H9 (cell line): ENCODE measurements around the gene TXNDC17. TPM values are rescaled to one million over a fixed set of nuclear protein-coding genes. Genes with fewer than 3 reads are reported as not detected.

Experiments
- DNase-seq: peaks from one replicate; pipeline ENCODE4 v3.0.0-alpha.2; 2017
- H2AFZ ChIP-seq: one replicate; pipeline ENCODE4 v1.6.1; 2013; ENCODE audit warnings: mild to moderate bottlenecking, low read length, control low read depth, moderate library complexity
- H2AK5ac ChIP-seq: 2 replicates; pipeline ENCODE4 v1.6.1; 2013; ENCODE audit warnings: low read length, control low read depth, mixed read lengths; ENCODE audit not compliant: insufficient read length
- H2BK120ac ChIP-seq: one replicate; pipeline ENCODE4 v1.6.1; 2013; ENCODE audit warnings: low read depth, mild to moderate bottlenecking, low read length, control low read depth, inconsistent platforms; ENCODE audit not compliant: poor library complexity, severe bottlenecking
- H2BK12ac ChIP-seq: 2 replicates; pipeline ENCODE4 v1.6.1; 2013; ENCODE audit warnings: low read length, control low read depth, mixed read lengths, low read depth; ENCODE audit not compliant: insufficient read length
- H2BK15ac ChIP-seq: 2 replicates; pipeline ENCODE4 v1.6.1; 2013; ENCODE audit warnings: low read depth, low read length, control low read depth
- H2BK20ac ChIP-seq: one replicate; pipeline ENCODE4 v1.6.1; 2013; ENCODE audit warnings: low read depth, mild to moderate bottlenecking, low read length, control low read depth, inconsistent platforms; ENCODE audit not compliant: poor library complexity, severe bottlenecking
- H2BK5ac ChIP-seq: 2 replicates; pipeline ENCODE4 v1.6.1; 2013; ENCODE audit warnings: low read length, control low read depth, mixed read lengths; ENCODE audit not compliant: insufficient read length
- H3K14ac ChIP-seq: 2 replicates; pipeline ENCODE4 v1.6.1; 2013; ENCODE audit warnings: low read length, control low read depth; ENCODE audit not compliant: insufficient read depth
- H3K18ac ChIP-seq: 2 replicates; pipeline ENCODE4 v1.6.1; 2013; ENCODE audit warnings: low read depth, mild to moderate bottlenecking, mixed read lengths, low read length, control low read depth; ENCODE audit not compliant: insufficient read length
- H3K23ac ChIP-seq: 2 replicates; pipeline ENCODE4 v1.6.1; 2013; ENCODE audit warnings: low read length, control low read depth, mixed read lengths, low read depth; ENCODE audit not compliant: insufficient read length
- H3K23me2 ChIP-seq: 2 replicates; pipeline ENCODE4 v1.6.1; 2013; ENCODE audit warnings: low read depth, mild to moderate bottlenecking, mixed read lengths, low read length, control low read depth; ENCODE audit not compliant: insufficient read length, poor library complexity, severe bottlenecking
- H3K27ac ChIP-seq: 2 replicates; pipeline ENCODE4 v1.5.1; 2013; ENCODE audit warnings: low read length, control low read depth, mixed read lengths, low read depth; ENCODE audit not compliant: insufficient read length
- H3K27me3 ChIP-seq: 2 replicates; pipeline ENCODE4 v1.6.1; 2013; ENCODE audit warnings: low read length, control low read depth, inconsistent platforms; ENCODE audit not compliant: insufficient read depth
- H3K4ac ChIP-seq: 2 replicates; pipeline ENCODE4 v1.6.1; 2013; ENCODE audit warnings: low read depth, mild to moderate bottlenecking, control low read depth, inconsistent platforms, low read length, moderate library complexity
- H3K4me1 ChIP-seq: 2 replicates; pipeline ENCODE4 v1.6.1; 2013; ENCODE audit warnings: low read length, control low read depth, inconsistent platforms; ENCODE audit not compliant: insufficient read depth
- H3K4me2 ChIP-seq: 2 replicates; pipeline ENCODE4 v1.6.1; 2013; ENCODE audit warnings: low read length, control low read depth, mixed read lengths; ENCODE audit not compliant: insufficient read length, insufficient read depth
- H3K56ac ChIP-seq: 2 replicates; pipeline ENCODE4 v1.6.1; 2013; ENCODE audit warnings: low read depth, mild to moderate bottlenecking, mixed read lengths, low read length, control low read depth; ENCODE audit not compliant: insufficient read length
- H3K79me1 ChIP-seq: 2 replicates; pipeline ENCODE4 v1.6.1; 2013; ENCODE audit warnings: low read depth, mild to moderate bottlenecking, moderate library complexity, low read length, control low read depth, inconsistent platforms; ENCODE audit not compliant: insufficient read depth, poor library complexity, severe bottlenecking
- H3K79me2 ChIP-seq: 2 replicates; pipeline ENCODE4 v1.6.1; 2013; ENCODE audit warnings: low read length, control low read depth, inconsistent platforms; ENCODE audit not compliant: insufficient read depth
- H3K9ac ChIP-seq: 2 replicates; pipeline ENCODE4 v1.6.1; 2013; ENCODE audit warnings: low read length, control low read depth, mixed read lengths; ENCODE audit not compliant: insufficient read length; ENCODE audit errors: extremely low read depth
- H3K9me3 ChIP-seq: one replicate; pipeline ENCODE4 v1.6.1; 2013; ENCODE audit warnings: low read depth, low read length, inconsistent platforms; ENCODE audit not compliant: control insufficient read depth
- H3T11ph ChIP-seq: one replicate; pipeline ENCODE4 v1.6.1; 2013; ENCODE audit warnings: mild to moderate bottlenecking, low read length, control low read depth, inconsistent platforms
- H4K20me1 ChIP-seq: one replicate; pipeline ENCODE4 v1.6.1; 2013; ENCODE audit not compliant: control insufficient read depth, insufficient read length, insufficient read depth
- H4K5ac ChIP-seq: 2 replicates; pipeline ENCODE4 v1.6.1; 2013; ENCODE audit warnings: low read depth, mild to moderate bottlenecking, mixed read lengths, low read length, control low read depth; ENCODE audit not compliant: insufficient read length
- H4K8ac ChIP-seq: replicated peaks from 2 replicates; pipeline ENCODE4 v1.6.1; 2013; ENCODE audit warnings: low read length, control low read depth, mixed read lengths, low read depth; ENCODE audit not compliant: insufficient read length
- H4K91ac ChIP-seq: 2 replicates; pipeline ENCODE4 v1.6.1; 2013; ENCODE audit warnings: low read depth, mild to moderate bottlenecking, moderate library complexity, mixed read lengths, low read length, control low read depth; ENCODE audit not compliant: insufficient read length
- H3K27ac Mint-ChIP-seq, 3 experiments: 2 replicates in 2 of 3; 3 replicates in 1 of 3; pipeline ENCODE4 v1.8.0; 2020 to 2021; ENCODE audit warnings: mixed read lengths in 3 of 3, mild to moderate bottlenecking in 1 of 3, moderate library complexity in 1 of 3
- H3K27me3 Mint-ChIP-seq: 2 replicates; pipeline ENCODE4 v1.8.0; 2021; ENCODE audit warnings: low read depth, mild to moderate bottlenecking, moderate library complexity, mixed read lengths
- H3K36me3 Mint-ChIP-seq, 3 experiments: 2 replicates in 2 of 3; 3 replicates in 1 of 3; pipeline ENCODE4 v1.8.0; 2020 to 2021; ENCODE audit warnings: low read depth in 3 of 3, mixed read lengths in 3 of 3; ENCODE audit not compliant: insufficient read depth in 1 of 3
- H3K4me1 Mint-ChIP-seq, 2 experiments: 2 replicates each; pipeline ENCODE4 v1.8.0; 2020; ENCODE audit warnings: mixed read lengths in 2 of 2
- H3K4me3 Mint-ChIP-seq, 2 experiments: 2 replicates in 1 of 2; 3 replicates in 1 of 2; pipeline ENCODE4 v1.8.0; 2020 to 2021; ENCODE audit warnings: mild to moderate bottlenecking in 2 of 2, mixed read lengths in 2 of 2, moderate library complexity in 1 of 2
- H3K9me3 Mint-ChIP-seq, 2 experiments: 2 replicates in 1 of 2; 3 replicates in 1 of 2; pipeline ENCODE4 v1.8.0; 2020; ENCODE audit warnings: mild to moderate bottlenecking in 2 of 2, mixed read lengths in 2 of 2, moderate library complexity in 1 of 2
- CTCF ChIP-seq: fragments of 200-600 bp; sonication (generic); conservative IDR thresholded peaks from 3 replicates; pipeline ENCODE4 v1.8.0; 2021; ENCODE audit warnings: antibody characterized with exemption, mild to moderate bottlenecking
- WGBS: extraction: QIAGEN DNeasy Blood & Tissue Kit; methylation state at CpG from one replicate; pipeline ENCODE4 v1.1.7; 2013; ENCODE audit warnings: missing lambda C conversion rate, low lambda C conversion rate, mixed read lengths; ENCODE audit not compliant: insufficient read length; ENCODE audit errors: extremely low coverage; 5-methylcytosine and 5-hydroxymethylcytosine counted together
- total RNA-seq: library from RNA; stranded (reverse); gene quantifications from 2 replicates; pipeline ENCODE4 v1.2.1, GENCODE V29; 2021

TXNDC17 gene
- total RNA-seq, 1 experiment from 2014 or later = 170 TPM

- Mint-ChIP-seq H3K36me3 (peaks cover 2 to 29% (median 25%) of the 10 kb centered on the region in 3 experiments; a peak in 6 of 7 replicates), H3K4me3 (peak within 1 kb of the TSS; percentile 97 to 98), H3K4me1 (peaks cover 33 to 43% of the 10 kb centered on the region in 2 experiments), H3K27ac (peak within 1 kb of the TSS; percentile 92 to 95 (median 95); a peak in 6 of 7 replicates), H3K9me3 (no peaks in the 10 kb centered on the region), H3K27me3 (peaks cover 43% of the 10 kb centered on the region)
- Histone ChIP-seq H3K23ac (no peak within 1 kb of the TSS), H2BK20ac (no peak within 1 kb of the TSS), H2BK5ac (no peak within 1 kb of the TSS), H3K9me3 (no peaks in the 10 kb centered on the region), H4K8ac (no peak within 1 kb of the TSS), H3K27ac (peak within 1 kb of the TSS; percentile 69), H3K79me1 (peaks cover 3% of the 10 kb centered on the region), H3K4me1 (peaks cover 4% of the 10 kb centered on the region), H3K18ac (peak within 1 kb of the TSS; percentile 55), H3K79me2 (no peaks in the 10 kb centered on the region; the same call in 1 of the 2 replicates), H2BK12ac (no peak within 1 kb of the TSS), H3K56ac (no peak within 1 kb of the TSS), H2AK5ac (no peak within 1 kb of the TSS), H4K91ac (no peak within 1 kb of the TSS), H3K14ac (peak within 1 kb of the TSS; percentile 67; the same call in 1 of the 2 replicates), H3K4ac (no peak within 1 kb of the TSS), H3T11ph (no peak within 1 kb of the TSS), H2AFZ (peak within 1 kb of the TSS; percentile 10), H4K20me1 (no peaks in the 10 kb centered on the region), H4K5ac (no peak within 1 kb of the TSS), H3K27me3 (peaks cover 16% of the 10 kb centered on the region; the same call in 1 of the 2 replicates), H3K9ac (peak within 1 kb of the TSS; percentile 79), H3K4me2 (peak within 1 kb of the TSS; percentile 96), H2BK120ac (no peak within 1 kb of the TSS), H2BK15ac (no peak within 1 kb of the TSS), H3K23me2 (peaks cover 14% of the 10 kb centered on the region)
- no CpG with 5 or more reads among the region's 35 CpGs for WGBS
- no peak for TF ChIP-seq CTCF
- peak; percentile 98 for DNase-seq
Measured at GRCh38 chr17:6651354-6651918, 10.6 kb downstream of the TXNDC17 start, which contains the start of the genes C17orf100 and MED31. TSS of gene C17orf100 (plus strand) at chr17:6651762. CDS start at chr17:6651914, 152 bp downstream. TSS of gene MED31 (minus strand) at chr17:6651605. CDS start at chr17:6651528, 77 bp downstream.
